Mesendoderm (in vitro differentiated cells): ENCODE measurements around the gene TRIML2. TPM values are rescaled to one million over a fixed set of nuclear protein-coding genes. Genes with fewer than 3 reads are reported as not detected.

ENCODE experiments used
- DNase-seq: peaks from one replicate; pipeline ENCODE4 v3.0.0; 2013
- H2AK5ac ChIP-seq: 2 replicates; pipeline ENCODE4 v1.6.1; 2013; ENCODE audit warnings: low read length, inconsistent platforms
- H2BK120ac ChIP-seq: 2 replicates; pipeline ENCODE4 v1.6.1; 2013; ENCODE audit warnings: low read depth, mild to moderate bottlenecking, low read length, moderate library complexity, mixed read lengths
- H2BK15ac ChIP-seq: replicated peaks from 2 replicates; pipeline ENCODE4 v1.6.1; 2013; ENCODE audit warnings: low read depth, mild to moderate bottlenecking, moderate library complexity
- H2BK5ac ChIP-seq: 2 replicates; pipeline ENCODE4 v1.6.1; 2013; ENCODE audit warnings: low read length, inconsistent platforms
- H3K18ac ChIP-seq: 2 replicates; pipeline ENCODE4 v1.6.1; 2013; ENCODE audit warnings: mild to moderate bottlenecking, low read length, mixed read lengths
- H3K23ac ChIP-seq: one replicate; pipeline ENCODE4 v1.6.1; 2013; ENCODE audit warnings: low read length
- H3K27ac ChIP-seq: 2 replicates; pipeline ENCODE4 v1.5.1; 2013; ENCODE audit warnings: low read depth, mild to moderate bottlenecking, inconsistent platforms, low read length, moderate library complexity
- H3K27me3 ChIP-seq: 2 replicates; pipeline ENCODE4 v1.6.1; 2013; ENCODE audit warnings: low read length, control low read depth, mild to moderate bottlenecking, inconsistent platforms; ENCODE audit not compliant: insufficient read depth, poor library complexity
- H3K36me3 ChIP-seq: 2 replicates; pipeline ENCODE4 v1.6.1; 2013; ENCODE audit warnings: low read length, inconsistent platforms; ENCODE audit not compliant: control insufficient read depth, insufficient read depth
- H3K4ac ChIP-seq: one replicate; pipeline ENCODE4 v1.6.1; 2013; ENCODE audit warnings: low read depth, mild to moderate bottlenecking, low read length, moderate library complexity
- H3K4me1 ChIP-seq: 2 replicates; pipeline ENCODE4 v1.6.1; 2013; ENCODE audit warnings: low read depth, low read length, inconsistent platforms; ENCODE audit not compliant: control insufficient read depth
- H3K4me2 ChIP-seq: 2 replicates; pipeline ENCODE4 v1.6.1; 2013; ENCODE audit warnings: low read length
- H3K4me3 ChIP-seq: 2 replicates; pipeline ENCODE4 v1.5.1; 2013; ENCODE audit warnings: mild to moderate bottlenecking, low read length
- H3K56ac ChIP-seq: one replicate; pipeline ENCODE4 v1.6.1; 2013; ENCODE audit warnings: low read length
- H3K79me1 ChIP-seq: 2 replicates; pipeline ENCODE4 v1.6.1; 2013; ENCODE audit warnings: low read length, inconsistent platforms
- H3K79me2 ChIP-seq: 2 replicates; pipeline ENCODE4 v1.6.1; 2013; ENCODE audit warnings: mild to moderate bottlenecking, low read length; ENCODE audit not compliant: control insufficient read depth, insufficient read depth
- H3K9ac ChIP-seq: 2 replicates; pipeline ENCODE4 v1.6.1; 2013; ENCODE audit warnings: low read length, inconsistent platforms
- H4K5ac ChIP-seq: one replicate; pipeline ENCODE4 v1.6.1; 2013; ENCODE audit warnings: low read length
- H4K8ac ChIP-seq: one replicate; pipeline ENCODE4 v1.6.1; 2013; ENCODE audit warnings: low read depth, mild to moderate bottlenecking, control low read depth, low read length, moderate library complexity
- WGBS: extraction: QIAGEN DNeasy Blood & Tissue Kit; methylation state at CpG from one replicate; pipeline ENCODE4 v1.1.7; 2013; ENCODE audit warnings: low lambda C conversion rate, missing lambda C conversion rate; ENCODE audit not compliant: insufficient coverage; ENCODE audit errors: extremely low coverage; 5-methylcytosine and 5-hydroxymethylcytosine counted together
- polyA plus RNA-seq, 2 experiments: library from polyadenylated mRNA; stranded (reverse); fragments of 200-250 nt; gene quantifications; one replicate each; pipeline ENCODE4 v1.2.3, GENCODE V29; 2013

The TRIML2 gene, protein sequence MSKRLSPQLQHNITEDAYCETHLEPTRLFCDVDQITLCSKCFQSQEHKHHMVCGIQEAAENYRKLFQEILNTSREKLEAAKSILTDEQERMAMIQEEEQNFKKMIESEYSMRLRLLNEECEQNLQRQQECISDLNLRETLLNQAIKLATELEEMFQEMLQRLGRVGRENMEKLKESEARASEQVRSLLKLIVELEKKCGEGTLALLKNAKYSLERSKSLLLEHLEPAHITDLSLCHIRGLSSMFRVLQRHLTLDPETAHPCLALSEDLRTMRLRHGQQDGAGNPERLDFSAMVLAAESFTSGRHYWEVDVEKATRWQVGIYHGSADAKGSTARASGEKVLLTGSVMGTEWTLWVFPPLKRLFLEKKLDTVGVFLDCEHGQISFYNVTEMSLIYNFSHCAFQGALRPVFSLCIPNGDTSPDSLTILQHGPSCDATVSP
- 50.3 TPM for polyA plus RNA-seq (2013, experiment 1 of 2)
- polyA plus RNA-seq (2013, experiment 2 of 2): 51.9 TPM

DNA sequence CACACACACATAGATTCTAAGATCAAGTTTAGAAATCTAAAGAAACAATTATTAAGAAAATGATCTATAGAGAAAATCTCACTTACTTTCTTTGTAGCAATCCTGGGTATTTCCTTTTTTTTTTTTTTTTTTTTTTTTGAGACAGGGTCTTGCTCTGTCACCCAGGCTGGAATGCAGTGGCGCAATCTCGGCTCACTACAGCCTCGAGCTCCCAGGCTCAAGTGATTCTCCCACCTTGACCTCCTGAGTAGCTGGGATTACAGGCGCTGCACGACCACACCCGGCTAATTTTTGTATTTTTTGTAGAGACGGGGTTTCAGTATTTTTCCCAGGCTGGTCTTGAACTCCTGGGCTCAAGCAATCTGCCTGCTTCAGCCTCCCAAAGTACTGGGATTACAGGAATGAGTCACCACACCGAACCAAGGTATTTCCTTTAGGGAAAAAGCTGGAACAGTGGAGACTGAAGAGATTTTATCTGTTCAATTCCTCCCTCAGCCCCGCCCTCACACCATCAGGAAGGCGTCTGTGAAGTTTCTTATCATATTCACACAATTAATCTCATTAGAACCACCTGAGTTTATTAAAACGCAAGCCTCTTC, at the start of gene TRIML2:
TRIML2 (minus strand) TSS at position 447 of the 599 bp plus-strand sequence. CDS start 4,235 bp downstream, outside the sequence.
- no peak within 1 kb of the TSS for H4K5ac ChIP-seq
- H2BK5ac ChIP-seq: peak within 1 kb of the TSS; percentile 19
- H4K8ac ChIP-seq: no peak within 1 kb of the TSS
- peaks cover 8% of the 10 kb centered on the region for H3K79me2 ChIP-seq
- peak within 1 kb of the TSS; percentile 34 for H3K4me2 ChIP-seq
- DNase-seq: peak; percentile 96
- H3K27me3 ChIP-seq: no peaks in the 10 kb centered on the region
- H3K4ac ChIP-seq: no peak within 1 kb of the TSS
- no peak within 1 kb of the TSS for H3K4me3 ChIP-seq
- WGBS: no CpG with 5 or more reads among the region's 11 CpGs
- H2BK15ac ChIP-seq: peak within 1 kb of the TSS; percentile 96
- H3K9ac ChIP-seq: peak within 1 kb of the TSS; percentile 55
- no peak within 1 kb of the TSS for H3K23ac ChIP-seq
- peak within 1 kb of the TSS; percentile 79 for H3K56ac ChIP-seq
- H3K36me3 ChIP-seq: no peaks in the 10 kb centered on the region
- peak within 1 kb of the TSS; percentile 72 for H3K27ac ChIP-seq
- H2AK5ac ChIP-seq: no peak within 1 kb of the TSS
- peaks cover 2% of the 10 kb centered on the region for H3K79me1 ChIP-seq
- no peaks in the 10 kb centered on the region for H3K4me1 ChIP-seq
- H3K18ac ChIP-seq: peak within 1 kb of the TSS; percentile 94
- H2BK120ac ChIP-seq: peak within 1 kb of the TSS; percentile 61

GRCh38 chr4:188158336-188158735, 48.9 kb upstream of the TRIML2 start:
- H3K27me3 ChIP-seq: no peaks in the 10 kb centered on the region
- no CpG with 5 or more reads among the region's 10 CpGs for WGBS
- no peak overlapping the region for H3K4me2 ChIP-seq
- H4K8ac ChIP-seq: no peak overlapping the region
- no peak overlapping the region for H3K9ac ChIP-seq
- H4K5ac ChIP-seq: no peak overlapping the region
- H3K23ac ChIP-seq: no peak overlapping the region
- no peak overlapping the region for H2AK5ac ChIP-seq
- H3K36me3 ChIP-seq: no peaks in the 10 kb centered on the region
- H3K79me2 ChIP-seq: no peaks in the 10 kb centered on the region
- H3K18ac ChIP-seq: no peak overlapping the region
- no peak overlapping the region for H2BK120ac ChIP-seq
- H3K4ac ChIP-seq: no peak overlapping the region
- no peaks in the 10 kb centered on the region for H3K79me1 ChIP-seq
- H3K4me3 ChIP-seq: no peak overlapping the region
- no peak overlapping the region for H3K27ac ChIP-seq
- DNase-seq: no peak
- H2BK15ac ChIP-seq: no peak overlapping the region
- H3K56ac ChIP-seq: no peak overlapping the region
- no peak overlapping the region for H2BK5ac ChIP-seq
- no peaks in the 10 kb centered on the region for H3K4me1 ChIP-seq

- Histone ChIP-seq H3K79me2 (no peaks in the 10 kb centered on the region), H3K27me3 (no peaks in the 10 kb centered on the region), H3K27ac (no peak overlapping the region), H3K79me1 (no peaks in the 10 kb centered on the region), H2AK5ac (no peak overlapping the region), H3K36me3 (no peaks in the 10 kb centered on the region), H2BK5ac (no peak overlapping the region), H4K5ac (no peak overlapping the region), H2BK120ac (no peak overlapping the region), H3K4me3 (no peak overlapping the region), H2BK15ac (no peak overlapping the region), H3K23ac (no peak overlapping the region), H3K56ac (no peak overlapping the region), H3K9ac (no peak overlapping the region), H3K18ac (no peak overlapping the region), H4K8ac (no peak overlapping the region), H3K4me1 (no peaks in the 10 kb centered on the region), H3K4ac (no peak overlapping the region), H3K4me2 (no peak overlapping the region)
- peak; percentile 37 for DNase-seq
- no CpG with 5 or more reads among the region's 11 CpGs for WGBS
These were observed 45.4 kb upstream of the TRIML2 start for GRCh38 chr4:188154668-188155405.

GRCh38 chr4:188147776-188148175, 38.4 kb upstream of the TRIML2 start:
- no peak overlapping the region for H3K4me3 ChIP-seq
- no peaks in the 10 kb centered on the region for H3K36me3 ChIP-seq
- H3K79me1 ChIP-seq: no peaks in the 10 kb centered on the region
- no peak overlapping the region for H3K23ac ChIP-seq
- H3K4me2 ChIP-seq: no peak overlapping the region
- no peak overlapping the region for H2BK15ac ChIP-seq
- no peaks in the 10 kb centered on the region for H3K79me2 ChIP-seq
- no peak overlapping the region for H4K8ac ChIP-seq
- H2AK5ac ChIP-seq: no peak overlapping the region
- no peak for DNase-seq
- no peak overlapping the region for H3K9ac ChIP-seq
- H3K18ac ChIP-seq: no peak overlapping the region
- no peak overlapping the region for H2BK5ac ChIP-seq
- no peak overlapping the region for H4K5ac ChIP-seq
- no peaks in the 10 kb centered on the region for H3K4me1 ChIP-seq
- H2BK120ac ChIP-seq: no peak overlapping the region
- H3K27ac ChIP-seq: no peak overlapping the region
- H3K56ac ChIP-seq: no peak overlapping the region
- H3K4ac ChIP-seq: no peak overlapping the region
- H3K27me3 ChIP-seq: no peaks in the 10 kb centered on the region
- WGBS: no CpG with 5 or more reads among the region's 6 CpGs

- Histone ChIP-seq H4K8ac (no peak overlapping the region), H3K56ac (no peak overlapping the region), H3K79me1 (no peaks in the 10 kb centered on the region), H2BK15ac (no peak overlapping the region), H3K4me3 (no peak overlapping the region), H3K4ac (no peak overlapping the region), H2BK5ac (no peak overlapping the region), H3K4me1 (no peaks in the 10 kb centered on the region), H3K79me2 (no peaks in the 10 kb centered on the region), H4K5ac (no peak overlapping the region), H3K36me3 (no peaks in the 10 kb centered on the region), H2BK120ac (no peak overlapping the region), H3K27ac (no peak overlapping the region), H3K9ac (no peak overlapping the region), H3K18ac (no peak overlapping the region), H2AK5ac (no peak overlapping the region), H3K27me3 (no peaks in the 10 kb centered on the region), H3K23ac (no peak overlapping the region), H3K4me2 (no peak overlapping the region)
- no peak for DNase-seq
- no CpG with 5 or more reads among the region's 11 CpGs for WGBS
These were observed 37.8 kb upstream of the TRIML2 start for GRCh38 chr4:188147176-188147575.
